Stimulated activated effector memory CD8-positive, alpha-beta T cell treated with anti-CD3 and anti-CD28 coated beads, Interleukin-12 subunit alpha, Interleukin-12 subunit beta, amount 100 ng/mL, for 72 hours (primary cell): ENCODE data around the gene NOMO2.
"Not testable (repeated sequence)": the region's sequence is repeated elsewhere in the genome, so short reads cannot be mapped to it uniquely, and the experiment has no call there.

Experiments
- ATAC-seq: fragments of 150-1000 bp; cut with Tn5 transposase; 2 replicates; pipeline ENCODE4 v1.10.0; 2021
- DNase-seq, 2 donors: peaks; one replicate each; pipeline ENCODE4 v3.0.0; 2021 to 2022; ENCODE audit warnings: low spot score in 2 of 2
- H3K27ac Mint-ChIP-seq: one replicate; pipeline ENCODE4 v1.8.0; 2022; ENCODE audit warnings: mild to moderate bottlenecking, mixed read lengths
- H3K36me3 Mint-ChIP-seq: one replicate; pipeline ENCODE4 v1.8.0; 2022; ENCODE audit warnings: mild to moderate bottlenecking, mixed read lengths
- H3K4me1 Mint-ChIP-seq: one replicate; pipeline ENCODE4 v1.8.0; 2022; ENCODE audit warnings: mixed read lengths
- H3K4me3 Mint-ChIP-seq: one replicate; pipeline ENCODE4 v1.8.0; 2022; ENCODE audit warnings: mild to moderate bottlenecking, mixed read lengths
- H3K9me3 Mint-ChIP-seq: one replicate; pipeline ENCODE4 v1.8.0; 2022; ENCODE audit warnings: mixed read lengths

Gene NOMO2

DNA sequence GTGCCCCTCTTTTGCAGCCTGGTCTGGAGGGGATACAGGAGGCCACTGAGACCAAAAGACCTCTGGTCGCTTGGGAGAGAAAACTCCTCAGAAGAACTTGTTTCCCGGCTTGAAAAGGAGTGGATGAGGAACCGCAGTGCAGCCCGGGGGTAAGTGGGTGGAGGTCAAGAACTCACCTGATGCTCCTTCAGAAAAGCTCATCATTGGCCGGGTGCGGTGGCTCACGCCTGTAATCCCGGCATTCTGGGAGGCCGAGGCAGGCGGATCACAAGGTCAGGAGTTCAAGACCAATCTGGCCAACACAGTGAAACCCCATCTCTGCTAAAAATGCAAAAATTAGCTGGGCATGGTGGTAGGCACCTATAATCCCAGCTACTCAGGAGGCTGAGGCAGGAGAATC is 23.9 kb upstream of the NOMO2 start:
- H3K4me3 Mint-ChIP-seq, H3K4me1 Mint-ChIP-seq, H3K9me3 Mint-ChIP-seq, H3K27ac Mint-ChIP-seq, DNase-seq, H3K36me3 Mint-ChIP-seq, ATAC-seq: not testable (repeated sequence)

DNA sequence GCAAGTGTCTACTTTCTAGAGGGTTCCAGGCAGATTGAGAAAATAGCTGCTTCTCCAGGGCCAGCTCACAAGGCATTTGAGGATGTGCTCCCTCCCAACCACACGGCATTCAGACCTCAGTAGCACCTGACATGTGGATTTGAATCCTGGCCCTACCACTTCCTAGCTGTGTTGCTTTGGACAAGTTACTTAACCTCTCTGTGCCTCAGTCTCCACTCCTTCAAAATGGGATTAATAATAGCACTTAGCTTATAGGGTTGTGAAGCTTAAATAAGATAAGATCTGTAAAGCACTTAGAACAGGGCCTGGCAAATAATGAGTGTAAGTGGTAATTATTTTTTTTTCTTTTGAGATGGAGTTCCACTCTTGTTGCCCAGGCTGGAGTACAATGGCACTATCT is 21.0 kb upstream of the NOMO2 start:
- Mint-ChIP-seq H3K4me3 (no peak overlapping the region), H3K4me1 (no peaks in the 10 kb centered on the region), H3K9me3 (peaks cover 2% of the 10 kb centered on the region), H3K36me3 (no peaks in the 10 kb centered on the region), H3K27ac (no peak overlapping the region)
- DNase-seq (no peak), ATAC-seq (no peak)

DNA sequence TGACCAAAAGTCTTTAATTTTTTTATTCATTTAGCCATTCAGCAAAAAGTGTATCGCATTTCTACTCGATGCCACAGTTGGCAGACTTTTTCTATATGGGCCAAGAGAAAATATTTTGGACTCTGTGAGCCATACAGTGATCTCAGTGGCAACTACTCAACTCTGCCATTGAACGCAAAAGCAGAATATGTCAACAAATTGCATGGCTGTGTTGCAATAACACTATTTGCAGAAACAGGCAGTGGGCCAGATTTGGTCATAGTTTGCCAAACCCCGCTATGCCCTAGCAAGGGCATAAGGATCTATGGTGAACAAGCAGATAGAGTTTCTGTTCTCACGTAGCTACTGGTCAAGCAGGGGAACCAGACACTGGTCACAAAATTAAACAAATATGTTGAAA is 18.5 kb upstream of the NOMO2 start:
- not testable (repeated sequence) for H3K4me1 Mint-ChIP-seq, H3K4me3 Mint-ChIP-seq, ATAC-seq, DNase-seq, H3K9me3 Mint-ChIP-seq, H3K36me3 Mint-ChIP-seq, H3K27ac Mint-ChIP-seq

DNA sequence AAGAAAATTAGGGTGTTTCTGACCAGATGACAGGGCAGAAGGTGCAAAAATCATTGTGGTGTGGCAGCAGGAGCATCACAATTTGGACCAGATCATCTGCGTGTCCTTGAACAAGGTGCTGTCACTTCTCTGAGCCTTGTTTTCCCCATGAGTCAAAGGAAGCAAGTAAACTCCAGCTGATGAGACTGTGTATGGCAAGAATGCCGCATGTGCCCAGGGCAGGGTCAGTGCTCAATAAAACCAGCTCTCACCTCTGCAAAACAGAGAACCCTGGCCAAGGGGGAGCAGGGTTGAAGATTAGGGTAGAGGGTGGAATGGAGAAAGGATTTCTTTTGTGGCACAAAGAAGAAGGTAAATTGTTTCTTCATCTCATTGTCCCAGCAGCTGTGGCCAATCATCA is 17.4 kb upstream of the NOMO2 start:
- not testable (repeated sequence) for H3K9me3 Mint-ChIP-seq, H3K36me3 Mint-ChIP-seq, H3K27ac Mint-ChIP-seq, H3K4me1 Mint-ChIP-seq, H3K4me3 Mint-ChIP-seq, ATAC-seq, DNase-seq

DNA sequence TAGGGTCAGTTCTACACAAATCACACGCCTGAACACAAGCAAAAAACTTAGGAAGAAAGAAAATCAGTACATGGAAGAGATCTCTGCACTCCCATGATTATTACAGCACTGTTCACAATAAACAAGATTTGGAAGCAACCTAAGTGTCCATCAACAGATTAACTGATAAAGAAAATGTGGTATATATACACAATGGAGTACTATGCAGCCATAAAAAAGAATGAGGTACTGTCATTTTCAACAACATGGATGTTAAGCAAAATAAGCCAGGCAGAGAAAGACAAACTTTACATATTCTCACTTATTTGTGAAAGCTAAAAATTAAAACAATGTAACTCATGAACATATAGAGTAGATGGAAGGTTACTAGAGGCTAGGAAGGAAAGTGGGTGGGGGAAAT is 16.0 kb upstream of the NOMO2 start:
- H3K9me3 Mint-ChIP-seq, DNase-seq, H3K4me3 Mint-ChIP-seq, ATAC-seq, H3K4me1 Mint-ChIP-seq, H3K36me3 Mint-ChIP-seq, H3K27ac Mint-ChIP-seq: not testable (repeated sequence)

DNA sequence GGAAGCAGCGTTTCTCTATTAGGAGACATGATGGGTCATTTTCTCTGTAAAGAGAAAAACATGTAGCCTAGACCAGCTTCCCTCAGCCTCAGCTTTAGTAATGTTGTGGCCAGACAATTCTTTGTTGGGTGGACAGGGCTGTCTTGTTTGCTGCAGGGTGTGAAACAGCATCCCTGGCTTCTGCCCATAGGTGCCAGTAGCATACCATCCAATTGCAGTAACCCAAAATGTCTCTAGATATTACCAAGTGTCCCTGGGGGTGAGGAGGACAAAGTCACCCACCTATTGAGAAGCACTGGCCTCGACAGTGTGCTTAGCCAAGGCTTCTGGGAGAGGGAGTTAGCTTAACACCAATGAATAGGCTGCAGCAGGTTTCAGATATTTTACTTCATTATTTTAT is 14.0 kb upstream of the NOMO2 start:
- not testable (repeated sequence) for H3K9me3 Mint-ChIP-seq, ATAC-seq, H3K27ac Mint-ChIP-seq, H3K36me3 Mint-ChIP-seq, H3K4me1 Mint-ChIP-seq, H3K4me3 Mint-ChIP-seq, DNase-seq

DNA sequence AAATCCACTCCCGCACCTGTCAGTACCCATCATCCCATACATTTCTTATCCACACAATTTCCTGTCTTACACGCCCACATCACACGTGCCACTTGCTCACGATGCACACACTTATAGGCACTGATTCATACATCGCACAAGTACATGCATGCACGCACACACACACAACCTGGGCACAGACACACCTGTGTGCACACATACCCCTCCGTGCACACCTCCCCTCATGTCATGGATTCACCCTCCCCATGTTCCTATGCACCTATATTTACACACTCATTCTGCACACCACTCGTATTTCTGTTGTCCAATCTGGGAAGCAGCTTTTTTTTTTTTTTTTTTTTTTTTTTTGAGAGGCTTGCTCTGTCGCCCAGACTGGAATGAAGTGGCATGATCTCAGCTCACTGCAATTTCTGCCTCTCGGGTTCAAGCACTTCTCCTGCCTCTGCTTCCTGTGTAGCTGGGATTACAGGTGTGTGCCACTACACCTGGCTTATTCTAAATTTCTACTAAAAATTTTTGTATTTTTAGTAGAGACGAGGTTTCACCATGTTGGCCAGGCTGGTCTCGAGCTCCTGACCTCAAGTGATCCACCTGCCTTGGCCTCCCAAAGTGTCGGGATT is 13.5 kb upstream of the NOMO2 start:
- not testable (repeated sequence) for H3K4me3 Mint-ChIP-seq, ATAC-seq, DNase-seq, H3K27ac Mint-ChIP-seq, H3K4me1 Mint-ChIP-seq, H3K36me3 Mint-ChIP-seq, H3K9me3 Mint-ChIP-seq

DNA sequence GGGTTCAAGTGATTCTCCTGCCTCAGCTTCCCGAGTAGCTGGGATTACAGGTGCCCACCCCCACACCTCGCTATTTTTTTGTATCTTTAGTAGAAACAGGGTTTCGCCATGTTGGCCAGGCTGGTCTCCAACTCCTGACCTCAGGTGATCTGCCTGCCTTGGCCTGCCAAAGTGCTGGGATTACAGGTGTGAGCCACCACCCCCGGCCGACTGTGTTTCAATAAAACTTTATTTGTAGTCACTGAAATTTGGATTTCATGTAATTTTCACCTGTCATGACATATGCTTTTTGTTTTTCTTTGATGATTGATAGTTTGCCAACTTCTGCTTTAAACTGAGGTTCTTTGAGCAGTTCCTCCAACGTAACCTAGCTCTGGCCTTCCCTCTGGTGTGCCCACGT is 12.0 kb upstream of the NOMO2 start:
- not testable (repeated sequence) for H3K9me3 Mint-ChIP-seq, H3K4me1 Mint-ChIP-seq, H3K4me3 Mint-ChIP-seq, ATAC-seq, H3K27ac Mint-ChIP-seq, H3K36me3 Mint-ChIP-seq, DNase-seq

DNA sequence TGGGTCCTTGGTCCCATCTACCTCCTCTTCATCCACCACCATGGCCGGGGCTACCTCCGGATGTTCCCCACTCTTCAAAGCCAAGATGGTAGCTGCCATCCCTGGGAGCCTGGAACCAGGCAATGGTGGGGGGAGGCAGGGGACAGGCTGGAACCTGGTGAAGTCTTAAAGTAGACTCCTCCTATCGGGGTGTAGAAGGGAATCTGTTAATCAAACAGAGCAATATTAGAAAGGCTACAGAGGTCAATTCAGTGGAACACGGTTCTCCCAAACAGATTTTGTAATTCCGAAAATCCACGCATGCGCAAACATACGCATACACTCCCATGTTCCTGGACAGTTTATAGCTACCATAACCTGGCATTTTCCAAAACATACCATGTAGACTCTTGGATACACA is 11.1 kb upstream of the NOMO2 start:
- not testable (repeated sequence) for H3K4me1 Mint-ChIP-seq, H3K4me3 Mint-ChIP-seq

DNA sequence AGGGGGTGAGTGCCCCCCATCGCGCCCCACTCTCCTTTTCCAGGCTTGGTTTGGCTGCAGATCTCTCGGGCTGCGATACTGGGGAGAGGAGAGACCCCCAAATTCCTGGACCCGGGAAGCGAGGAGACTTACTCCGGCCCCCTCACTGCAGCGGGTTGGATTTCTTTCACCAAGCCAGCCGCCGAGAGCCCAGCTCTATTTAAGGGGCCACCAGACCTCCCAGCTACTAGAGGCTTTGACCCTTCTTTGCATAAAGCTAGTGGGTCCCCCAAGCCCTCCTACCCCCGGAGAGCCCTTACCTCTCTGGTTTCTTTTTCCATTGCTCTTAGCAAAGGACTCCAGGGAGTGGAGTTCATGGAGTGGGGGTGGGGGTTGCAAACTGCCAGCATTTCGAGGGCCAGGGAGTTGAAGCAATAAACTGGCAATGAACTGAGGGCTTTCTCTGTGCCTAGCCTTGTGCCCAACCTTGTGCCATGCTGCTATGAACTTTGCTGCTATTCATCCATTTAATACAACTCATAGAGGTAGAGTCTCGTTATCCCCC is 9.5 kb upstream of the NOMO2 start:
- ATAC-seq, result peak; percentile 17
- H3K4me1 Mint-ChIP-seq, H3K9me3 Mint-ChIP-seq, H3K4me3 Mint-ChIP-seq, H3K36me3 Mint-ChIP-seq, DNase-seq, H3K27ac Mint-ChIP-seq: not testable (repeated sequence)

More for the DNA sequence above, 11.1 kb upstream of the NOMO2 start:
- H3K27ac Mint-ChIP-seq, H3K36me3 Mint-ChIP-seq, ATAC-seq, DNase-seq, H3K9me3 Mint-ChIP-seq: not testable (repeated sequence)

DNA sequence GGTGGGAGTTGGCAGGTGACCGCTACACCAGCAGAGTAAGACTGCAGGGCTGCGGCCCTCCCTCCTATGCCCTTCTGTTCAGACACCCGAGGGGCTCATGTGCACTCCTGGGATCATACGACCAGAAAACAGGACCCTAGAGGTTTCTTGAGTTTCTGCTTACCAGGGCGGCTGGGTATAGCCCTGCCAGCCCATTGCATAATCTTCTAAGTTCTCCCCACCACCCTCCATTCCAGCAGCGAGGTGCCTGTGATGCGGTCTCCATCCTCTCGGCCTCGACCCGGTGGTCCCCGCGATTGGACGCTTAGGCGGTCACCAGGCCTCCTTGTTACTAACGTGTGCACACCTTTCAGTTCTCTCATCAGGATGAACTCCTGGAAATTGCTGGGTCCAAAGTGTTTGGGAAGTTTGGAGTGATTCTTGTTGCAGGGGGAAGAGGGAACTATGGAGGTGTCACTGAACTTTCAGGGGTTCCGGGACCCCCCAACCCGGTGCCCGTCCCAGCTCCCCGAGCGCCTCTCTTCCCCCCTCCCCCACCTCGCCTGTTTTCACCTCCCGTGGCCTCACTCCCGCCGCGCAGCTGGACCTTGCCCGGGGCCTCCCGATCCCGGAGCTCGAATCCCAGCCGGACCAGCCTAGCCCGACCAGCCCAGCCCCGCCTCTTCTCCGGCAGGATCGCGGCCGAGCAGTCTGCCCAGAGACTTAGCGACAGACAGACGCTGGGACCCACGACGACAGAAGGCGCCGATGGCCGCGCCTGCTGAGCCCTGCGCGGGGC is 8.8 kb upstream of the NOMO2 start:
- H3K36me3 Mint-ChIP-seq, H3K9me3 Mint-ChIP-seq, DNase-seq, H3K4me1 Mint-ChIP-seq, H3K27ac Mint-ChIP-seq, H3K4me3 Mint-ChIP-seq: not testable (repeated sequence)
- peak; percentile 50 for ATAC-seq

DNA sequence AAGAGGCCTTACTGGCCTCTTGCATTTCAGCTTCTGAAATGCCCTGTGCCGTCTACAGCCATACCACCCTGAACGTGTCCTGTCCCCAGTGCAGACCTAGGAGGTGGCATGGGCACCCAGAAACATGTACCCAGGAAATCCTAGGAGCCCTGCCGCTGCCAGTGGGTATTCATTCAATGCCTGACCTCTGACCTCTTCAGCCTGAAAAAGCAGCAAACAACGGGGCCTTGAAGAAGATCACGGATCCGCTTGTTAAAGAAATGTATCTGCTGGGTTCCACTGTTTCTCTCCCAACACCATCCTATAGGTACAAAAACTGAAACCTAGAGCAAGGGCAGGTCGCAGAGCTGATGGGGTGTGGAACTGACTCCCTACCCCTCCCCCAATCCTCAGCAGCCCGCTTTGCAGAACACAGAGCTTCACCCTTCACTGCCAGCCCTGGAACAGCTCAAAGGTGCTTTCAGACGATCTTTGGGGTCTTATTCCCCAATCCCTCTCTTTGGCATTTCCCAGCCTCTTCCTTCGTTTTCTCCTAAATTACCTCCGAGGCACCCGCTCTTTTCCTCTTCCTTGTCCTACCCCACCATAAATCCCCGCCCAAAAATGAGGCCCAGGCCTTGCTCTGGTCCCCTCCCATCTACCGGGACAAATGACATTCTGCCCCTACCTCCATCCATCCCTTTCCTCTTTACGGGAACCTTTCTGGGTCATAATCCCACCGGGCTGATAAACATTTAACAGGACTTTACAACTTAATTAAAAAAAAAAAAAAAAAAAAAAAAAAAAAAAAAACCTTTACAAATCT is 1.3 kb downstream of the NOMO2 start:
- H3K9me3 Mint-ChIP-seq, H3K27ac Mint-ChIP-seq, ATAC-seq, H3K4me1 Mint-ChIP-seq, DNase-seq: not testable (repeated sequence)
- H3K36me3 Mint-ChIP-seq, result peaks cover 13% of the 10 kb centered on the region
- peak overlapping the region; percentile 62 for H3K4me3 Mint-ChIP-seq

DNA sequence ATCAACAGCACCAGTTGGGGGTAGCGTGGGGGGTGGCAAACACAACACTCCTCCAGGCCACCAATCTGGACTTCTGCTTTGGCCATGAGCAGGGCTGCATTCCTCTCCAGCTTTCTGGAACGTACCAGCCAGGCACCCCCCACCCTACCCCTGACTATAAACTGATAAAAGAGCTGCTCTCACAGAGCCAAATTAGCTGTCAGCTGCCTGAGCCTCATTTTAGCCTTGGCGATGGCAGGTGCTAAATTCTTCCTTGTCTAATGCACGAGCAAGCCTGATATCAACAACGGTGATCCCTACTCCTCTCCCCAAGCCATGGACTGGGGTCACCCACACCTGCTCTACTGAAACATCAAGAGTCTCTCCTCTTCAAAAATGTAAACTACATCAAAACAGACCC is 8.2 kb downstream of the NOMO2 start:
- H3K27ac Mint-ChIP-seq, H3K9me3 Mint-ChIP-seq, ATAC-seq, H3K4me1 Mint-ChIP-seq, DNase-seq, H3K4me3 Mint-ChIP-seq: not testable (repeated sequence)
- H3K36me3 Mint-ChIP-seq, result peaks cover 22% of the 10 kb centered on the region

DNA sequence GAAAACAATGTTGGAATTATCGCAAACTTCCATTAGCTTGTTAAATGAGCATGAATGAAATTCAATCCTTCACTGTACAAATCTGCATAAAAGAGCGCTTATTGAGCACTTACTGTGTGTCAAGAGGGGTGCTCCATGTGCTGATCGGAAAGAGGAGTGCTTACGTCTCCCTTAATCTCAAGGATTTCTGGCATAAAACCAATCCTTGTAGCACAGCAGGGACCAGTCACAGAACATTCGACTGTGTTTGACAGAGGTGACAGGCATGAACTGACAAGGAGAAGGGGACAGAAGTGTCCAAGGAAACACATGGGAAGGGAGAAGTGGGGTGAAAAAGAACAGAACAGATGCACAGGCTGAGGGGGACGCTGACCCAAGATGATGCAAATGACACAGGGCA is 14.5 kb downstream of the NOMO2 start:
- ATAC-seq, H3K9me3 Mint-ChIP-seq, H3K4me3 Mint-ChIP-seq, DNase-seq, H3K27ac Mint-ChIP-seq, H3K4me1 Mint-ChIP-seq: not testable (repeated sequence)
- H3K36me3 Mint-ChIP-seq, result peaks cover 13% of the 10 kb centered on the region

DNA sequence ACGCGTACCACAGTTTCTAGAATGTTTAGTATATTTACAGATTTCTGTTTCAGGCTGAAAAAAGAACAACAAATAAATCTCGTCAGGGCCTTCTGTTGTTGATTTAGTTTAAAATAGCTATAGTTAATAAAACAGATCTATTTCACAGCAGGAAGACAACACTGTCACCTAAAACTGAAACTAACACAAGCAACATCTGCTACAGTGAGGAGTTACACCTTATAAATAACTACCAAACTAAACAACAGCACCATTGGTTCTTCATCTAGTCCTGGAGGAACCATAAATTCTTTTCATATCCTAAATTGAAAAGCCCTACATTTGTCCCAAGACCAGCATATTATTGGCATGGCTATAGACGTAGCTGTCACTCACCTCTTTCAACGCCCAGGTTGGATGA is 15.0 kb downstream of the NOMO2 start:
- ATAC-seq, H3K27ac Mint-ChIP-seq, DNase-seq, H3K9me3 Mint-ChIP-seq, H3K4me1 Mint-ChIP-seq, H3K4me3 Mint-ChIP-seq: not testable (repeated sequence)
- peaks cover 13% of the 10 kb centered on the region for H3K36me3 Mint-ChIP-seq
